ENCODE results near the gene SRPRB.

DNA sequence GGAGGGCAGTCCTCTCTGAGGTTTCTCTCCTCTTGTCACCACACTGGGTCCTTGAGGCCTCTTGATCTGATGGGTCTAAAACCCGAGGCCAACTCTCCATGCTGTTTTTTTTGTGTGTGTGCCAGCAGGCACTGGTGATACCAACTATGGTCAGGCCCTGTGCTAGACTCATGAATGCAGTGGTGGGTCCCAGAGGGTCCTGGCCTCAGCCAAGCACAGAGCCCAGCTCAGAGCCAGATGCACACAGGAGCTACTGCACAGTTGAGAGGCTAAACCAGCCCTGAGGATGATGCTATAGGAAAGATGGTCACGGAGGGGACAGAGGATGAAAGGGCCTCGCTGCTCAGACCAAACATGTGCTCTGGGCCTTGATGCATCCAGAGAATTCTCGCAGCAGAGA is 56.5 kb downstream of the SRPRB start:
- TF ChIP-seq POLR2A (IDR thresholded peaks at IDR 0.05), result no peak
- TF ChIP-seq, protein P1, sequence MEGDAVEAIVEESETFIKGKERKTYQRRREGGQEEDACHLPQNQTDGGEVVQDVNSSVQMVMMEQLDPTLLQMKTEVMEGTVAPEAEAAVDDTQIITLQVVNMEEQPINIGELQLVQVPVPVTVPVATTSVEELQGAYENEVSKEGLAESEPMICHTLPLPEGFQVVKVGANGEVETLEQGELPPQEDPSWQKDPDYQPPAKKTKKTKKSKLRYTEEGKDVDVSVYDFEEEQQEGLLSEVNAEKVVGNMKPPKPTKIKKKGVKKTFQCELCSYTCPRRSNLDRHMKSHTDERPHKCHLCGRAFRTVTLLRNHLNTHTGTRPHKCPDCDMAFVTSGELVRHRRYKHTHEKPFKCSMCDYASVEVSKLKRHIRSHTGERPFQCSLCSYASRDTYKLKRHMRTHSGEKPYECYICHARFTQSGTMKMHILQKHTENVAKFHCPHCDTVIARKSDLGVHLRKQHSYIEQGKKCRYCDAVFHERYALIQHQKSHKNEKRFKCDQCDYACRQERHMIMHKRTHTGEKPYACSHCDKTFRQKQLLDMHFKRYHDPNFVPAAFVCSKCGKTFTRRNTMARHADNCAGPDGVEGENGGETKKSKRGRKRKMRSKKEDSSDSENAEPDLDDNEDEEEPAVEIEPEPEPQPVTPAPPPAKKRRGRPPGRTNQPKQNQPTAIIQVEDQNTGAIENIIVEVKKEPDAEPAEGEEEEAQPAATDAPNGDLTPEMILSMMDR (IDR thresholded peaks at IDR 0.05), result no peak
- TF ChIP-seq POLR2AphosphoS5 (IDR thresholded peaks at IDR 0.05), result no peak
